CD1c-positive myeloid dendritic cell (primary cell): ENCODE data around the gene HDAC5.
"Not testable (repeated sequence)": the region's sequence is repeated elsewhere in the genome, so short reads cannot be mapped to it uniquely, and the experiment has no call there.

Source experiments
- DNase-seq: peaks from one replicate; pipeline ENCODE4 v3.0.0-alpha.2; 2016; ENCODE audit errors: extremely low spot score

The HDAC5 gene

DNA sequence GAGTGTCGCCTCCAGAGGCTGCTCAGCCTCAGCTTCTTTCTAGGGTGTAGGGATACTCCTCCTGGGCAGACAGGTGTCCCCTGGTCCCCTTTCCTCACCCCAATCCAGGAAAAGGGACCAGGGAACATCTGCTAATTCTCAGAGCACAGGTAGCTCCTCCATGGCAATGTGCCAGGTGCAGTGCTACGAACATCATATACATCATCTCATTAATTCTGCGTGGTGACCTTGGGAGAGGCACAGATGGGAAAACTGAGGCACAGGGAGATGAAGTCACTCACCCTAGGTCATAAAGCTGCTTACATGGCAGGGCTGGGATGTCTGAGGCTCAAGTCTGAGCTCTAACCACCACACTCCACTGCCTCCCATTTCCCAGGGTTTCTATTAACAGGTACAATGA is 11.7 kb downstream of the HDAC5 start:
- DNase-seq, result no peak

DNA sequence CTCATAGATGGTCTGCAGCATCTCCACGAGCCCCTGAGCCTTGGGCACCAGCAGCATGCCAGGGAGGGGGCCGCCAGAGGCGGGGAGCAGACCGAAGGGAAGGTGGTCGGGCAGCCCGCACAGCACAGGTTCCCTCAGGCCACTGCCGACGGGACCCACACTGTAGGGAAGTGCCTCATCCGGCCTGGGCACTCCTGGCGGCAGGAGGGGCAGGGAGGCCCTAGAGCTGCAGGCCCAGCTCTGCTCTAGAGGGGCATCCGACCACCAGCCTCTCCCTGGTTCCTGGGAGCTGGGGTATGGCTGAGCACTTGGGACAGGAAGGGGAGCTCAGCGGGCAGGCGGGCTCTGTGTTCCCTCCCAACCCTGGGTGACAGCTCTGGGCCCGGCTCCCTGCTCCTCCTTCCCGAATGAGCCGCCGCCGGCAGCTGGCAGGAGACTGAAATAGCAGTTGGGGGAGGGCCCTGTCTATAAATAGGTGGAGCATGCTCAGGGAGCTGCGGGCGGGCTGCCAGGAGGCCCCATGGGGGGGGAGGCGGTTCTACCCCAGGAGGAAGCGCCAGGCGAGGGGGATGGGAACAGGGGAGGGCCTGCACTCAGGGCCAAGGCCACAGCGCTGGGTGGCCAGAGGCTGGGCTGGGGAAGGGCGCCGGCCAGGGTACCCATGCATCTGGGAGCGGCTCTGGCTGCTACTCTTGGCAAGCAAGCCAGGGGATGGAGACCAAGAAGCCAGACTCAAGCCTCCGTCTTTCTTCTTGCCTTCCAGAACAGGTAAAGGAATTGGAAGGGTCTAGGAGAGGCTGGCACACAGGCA is 12.4 kb downstream of the HDAC5 start:
- peak; percentile 85 for DNase-seq

DNA sequence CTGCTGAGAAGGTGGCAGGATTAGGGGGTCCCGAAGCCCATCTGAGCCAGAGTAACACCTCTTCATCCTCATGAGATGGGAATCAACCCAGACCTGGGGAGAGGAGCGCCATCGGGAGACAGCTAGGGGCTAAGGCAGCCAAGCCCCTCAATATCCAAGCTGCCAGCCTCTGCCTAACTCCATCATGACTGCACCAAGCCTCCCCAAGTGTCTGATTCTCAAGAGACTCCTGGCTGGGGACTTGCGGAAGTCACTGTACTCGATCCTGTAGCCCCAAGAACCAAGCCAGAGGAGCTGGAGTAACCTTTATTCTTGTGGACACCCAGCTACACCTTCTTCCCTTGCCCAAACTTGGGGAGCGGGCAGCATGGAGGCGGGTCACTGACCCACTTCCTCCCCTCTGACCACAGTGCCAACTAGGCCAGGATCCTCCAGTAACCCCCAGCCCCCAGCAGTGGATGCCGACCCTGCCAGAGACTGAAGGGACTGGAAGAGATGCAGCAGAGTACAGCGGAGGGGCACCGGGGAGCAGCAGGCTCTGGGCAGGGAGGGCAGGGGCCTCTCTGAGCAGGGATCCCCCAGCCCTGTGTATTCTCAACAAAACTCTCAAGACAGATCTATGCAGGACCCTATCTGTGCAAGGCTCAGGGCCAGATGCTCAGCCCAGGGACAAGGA is 13.3 kb downstream of the HDAC5 start:
- peak; percentile 14 for DNase-seq

GRCh38 chr17:44109312-44109630 is 14.2 kb downstream of the HDAC5 start:
- no peak for DNase-seq

DNA sequence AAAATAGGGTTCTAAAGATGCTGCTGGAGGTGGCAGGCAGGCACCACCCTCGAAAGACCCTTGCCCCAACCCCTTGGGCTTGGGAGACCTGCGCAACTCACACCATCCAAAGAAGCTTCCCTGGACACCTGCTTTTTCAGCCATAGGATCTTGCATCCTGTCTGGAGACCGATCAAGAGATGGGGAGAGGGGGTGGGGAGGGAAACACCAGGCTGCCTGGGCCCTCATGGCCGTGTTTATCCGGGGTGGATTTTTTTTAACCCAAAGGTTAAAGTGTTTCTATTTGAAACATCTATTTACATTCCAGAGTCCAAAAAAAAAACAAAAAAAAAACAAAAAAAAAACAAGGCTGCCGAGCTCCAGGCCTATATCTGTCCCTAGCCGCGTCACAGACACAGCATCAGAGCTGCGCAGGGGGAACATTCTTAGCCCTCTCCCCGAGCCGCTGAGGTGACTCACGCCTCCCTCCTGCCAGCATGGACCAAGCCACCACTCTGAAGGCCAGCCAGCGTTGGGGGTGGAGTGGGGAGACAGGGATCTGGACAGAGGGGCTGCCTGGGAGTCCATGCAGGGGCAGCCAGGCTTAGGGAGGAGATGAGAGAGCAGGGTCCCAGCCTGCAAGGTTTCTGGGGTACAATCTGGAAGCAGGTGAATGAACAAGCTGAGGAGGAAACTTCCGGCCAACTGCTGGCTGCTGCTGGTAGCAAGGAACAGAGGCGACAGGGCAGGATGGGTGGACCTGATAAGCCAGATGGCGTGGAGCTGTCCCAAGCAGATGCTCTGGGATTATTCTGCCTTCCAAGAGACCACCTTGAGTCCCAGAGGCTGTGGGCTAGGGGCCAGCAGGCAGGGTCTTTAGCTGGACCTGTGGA is 14.8 kb downstream of the HDAC5 start:
- DNase-seq, result no peak

DNA sequence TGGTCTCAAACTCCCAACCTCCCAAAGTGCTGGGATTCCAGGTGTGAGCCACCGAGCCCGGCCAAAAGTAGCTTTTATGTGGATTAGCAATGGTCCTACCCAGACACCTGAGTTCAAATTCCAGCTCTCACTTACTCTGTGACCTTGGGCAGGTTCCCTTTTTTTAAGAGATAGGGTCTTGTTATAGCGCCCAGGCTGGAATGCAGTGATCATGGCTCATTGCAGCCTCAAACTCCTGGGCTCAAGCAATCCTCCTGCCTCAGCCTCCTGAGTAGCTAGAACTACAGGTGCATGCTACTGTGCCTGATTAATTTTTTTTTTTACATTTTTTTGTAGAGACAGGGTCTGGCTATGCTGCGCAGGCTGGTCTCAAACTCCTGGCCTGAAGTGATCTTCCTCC is 16.6 kb downstream of the HDAC5 start:
- no peak for DNase-seq

- no peak for DNase-seq
Observed at GRCh38 chr17:44105941-44106340, 17.5 kb downstream of the HDAC5 start.

- DNase-seq, result no peak
Observed at GRCh38 chr17:44105483-44105882, 18.0 kb downstream of the HDAC5 start.

- DNase-seq, result no peak
Observed at GRCh38 chr17:44102849-44103622, 20.4 kb downstream of the HDAC5 start.

DNA sequence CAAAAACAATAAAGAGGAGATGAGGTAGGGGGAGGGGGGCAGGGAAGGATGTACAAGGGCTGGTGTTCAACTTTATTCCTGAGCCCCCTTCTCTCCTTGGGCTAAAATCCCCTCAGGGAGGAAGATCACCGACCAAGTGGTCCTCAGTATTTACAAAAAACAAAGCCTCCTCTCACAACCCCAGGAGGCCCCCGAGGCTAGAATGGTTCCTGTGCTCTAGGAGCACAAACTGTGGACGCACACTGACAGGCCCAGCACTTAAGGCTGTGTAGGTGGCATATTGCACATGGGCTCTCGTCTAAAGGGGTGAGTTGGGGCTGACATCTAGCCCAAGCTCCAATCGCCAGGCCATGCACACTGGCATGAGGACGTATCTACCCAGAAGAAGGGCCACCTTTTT is 21.6 kb downstream of the HDAC5 start:
- not testable (repeated sequence) for DNase-seq

DNA sequence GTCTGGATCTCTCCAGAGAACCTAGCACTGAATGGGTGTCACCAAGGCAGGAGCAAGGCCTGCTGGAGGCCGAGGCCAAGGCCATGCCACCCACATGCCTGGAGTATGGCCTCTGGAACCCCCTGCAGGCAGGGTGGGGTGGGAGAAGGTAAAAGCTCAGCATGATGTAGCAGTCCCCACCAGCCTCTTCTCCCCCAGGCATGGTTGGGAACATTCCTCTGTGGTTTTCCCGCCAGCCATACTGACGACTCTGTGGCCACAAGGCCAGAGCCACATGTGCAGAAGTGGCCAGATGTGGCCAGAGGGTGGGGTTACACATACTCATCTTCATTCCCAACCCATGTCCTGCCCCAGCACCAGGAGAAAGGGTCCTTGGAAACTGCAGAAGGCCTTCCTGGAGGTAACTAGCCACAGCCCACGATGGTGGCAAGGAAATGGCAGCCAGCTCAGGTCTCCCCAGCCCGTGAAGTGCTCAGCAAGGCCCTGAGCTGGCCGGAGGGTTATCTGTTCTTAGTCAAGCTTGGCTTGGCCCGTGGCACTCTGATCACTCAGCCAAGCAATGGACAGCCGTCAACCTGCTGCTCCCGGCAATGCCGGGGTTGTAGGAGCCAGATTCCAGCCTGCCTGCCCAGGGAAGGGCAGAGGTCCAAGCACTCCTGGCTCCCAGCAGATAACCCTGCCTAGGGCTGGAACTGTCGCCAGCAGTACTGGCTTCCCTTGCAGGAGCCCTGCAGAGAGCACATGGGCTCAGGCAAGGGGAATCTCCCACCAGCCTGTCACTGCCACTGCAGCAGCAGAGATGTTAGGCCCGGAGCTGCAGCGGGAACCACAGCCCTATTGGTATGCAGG is 26.1 kb downstream of the HDAC5 start:
- DNase-seq, result no peak

GRCh38 chr17:44095647-44096496 is 27.6 kb downstream of the HDAC5 start:
- DNase-seq, result peak; percentile 82

DNA sequence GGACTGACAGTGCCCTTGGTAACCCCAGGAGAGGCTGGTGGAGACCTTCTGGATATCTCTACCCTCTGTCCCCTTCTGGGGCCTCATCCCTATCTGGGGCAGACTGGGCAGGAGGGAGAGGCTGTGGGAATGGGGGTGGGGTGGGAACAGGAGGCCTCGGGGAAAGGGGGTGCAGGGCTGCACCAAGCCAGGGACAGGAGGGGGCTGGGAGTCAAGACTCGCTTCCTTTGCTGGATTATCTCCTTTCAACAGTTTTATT is 28.1 kb downstream of the HDAC5 start:
- DNase-seq, result no peak

DNA sequence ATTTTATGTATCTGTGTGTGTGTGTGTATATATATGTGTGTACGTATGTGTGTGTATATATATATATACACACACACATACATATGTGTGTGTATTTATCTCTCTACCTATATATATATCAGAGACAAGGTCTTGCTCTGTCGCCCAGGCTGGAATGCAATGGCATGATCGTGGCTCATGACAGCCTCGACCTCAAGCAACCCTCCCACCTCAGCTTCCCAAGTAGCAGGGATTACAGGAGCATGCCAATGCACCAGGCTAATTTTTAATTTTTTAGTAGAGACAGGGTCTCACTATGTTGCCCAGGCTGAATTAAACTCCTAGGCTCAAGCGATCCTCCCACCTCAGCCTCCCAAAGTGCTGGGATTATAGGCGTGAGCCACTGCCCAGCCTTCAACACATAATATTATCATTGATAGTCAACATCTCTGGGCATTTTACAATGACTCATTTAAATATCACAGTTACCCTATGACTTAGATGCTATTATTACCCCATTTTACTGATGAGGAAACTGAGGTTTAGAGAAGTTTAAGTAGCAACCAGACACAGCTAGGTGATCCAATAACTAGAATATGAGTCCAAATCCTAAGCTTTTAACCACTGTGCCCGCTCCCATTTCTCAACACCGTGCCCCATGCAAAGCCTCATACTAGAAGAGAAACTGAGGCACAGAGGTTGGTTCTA is 28.6 kb downstream of the HDAC5 start:
- DNase-seq, result peak; percentile 31

DNA sequence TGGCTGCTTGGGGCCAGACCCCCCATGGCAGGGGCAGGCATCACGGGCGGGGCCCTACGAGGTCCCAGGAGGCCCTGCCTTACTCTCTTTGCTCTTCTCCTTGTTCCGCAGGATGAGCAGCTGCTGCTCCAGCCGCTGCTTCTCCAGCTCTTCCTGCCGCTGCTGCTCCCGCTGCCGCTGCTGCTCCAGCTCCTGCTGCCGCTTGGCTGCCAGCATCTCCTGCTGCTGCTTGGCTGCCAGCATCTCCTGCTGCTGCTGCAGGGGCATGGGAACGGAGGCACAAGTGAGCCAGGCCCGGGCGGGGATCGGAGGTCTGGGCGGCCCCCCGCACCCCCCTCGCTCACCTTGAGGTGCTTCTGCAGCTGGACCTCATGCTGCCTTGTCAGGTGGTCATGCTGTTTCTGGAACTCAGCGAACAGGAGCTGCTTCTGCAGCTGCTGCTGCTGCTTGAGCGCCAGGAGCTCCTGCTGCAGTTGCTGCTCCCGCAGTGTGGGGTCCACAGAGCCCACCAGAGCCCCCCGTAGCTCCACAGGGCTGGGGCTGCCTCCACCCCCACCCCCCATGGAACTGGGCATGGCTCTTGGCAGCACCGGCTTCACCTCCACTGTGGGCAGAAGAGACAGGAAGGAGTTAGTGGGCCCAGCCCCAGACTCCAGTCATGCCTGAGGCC is 30.1 kb downstream of the HDAC5 start:
- DNase-seq, result no peak

- no peak for DNase-seq
Observed at GRCh38 chr17:44092051-44092450, 31.4 kb downstream of the HDAC5 start.

GRCh38 chr17:44091200-44091997 is 32.0 kb downstream of the HDAC5 start:
- no peak for DNase-seq

DNA sequence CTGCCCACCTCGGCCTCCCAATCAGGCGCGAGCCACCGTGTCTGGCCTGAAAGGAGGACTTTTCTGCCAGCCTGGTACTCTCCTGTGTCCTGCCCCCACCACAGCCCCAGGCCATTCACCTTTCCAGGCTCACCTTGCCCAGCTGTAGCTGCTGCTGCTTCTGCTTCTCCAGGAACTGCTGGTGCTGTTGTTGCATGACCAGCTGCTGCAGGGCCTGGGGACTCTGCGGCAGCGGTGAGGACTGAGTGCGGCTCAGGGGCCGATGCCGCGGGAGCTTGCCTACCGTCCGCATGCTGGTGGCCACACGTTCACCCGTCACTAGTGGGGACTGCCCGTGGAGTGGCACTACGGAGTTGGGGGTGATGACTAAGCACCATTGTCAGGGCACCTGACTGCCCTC is 35.2 kb downstream of the HDAC5 start:
- DNase-seq, result no peak
